HCT116 (cell line): ENCODE results near the gene NHSL2. TPM values are rescaled to one million over a fixed set of nuclear protein-coding genes. Genes with fewer than 3 reads are reported as not detected.

Experiments used
- ATAC-seq: fragments of 200-7000 bp; cut with Tn5 transposase; 2 replicates; pipeline ENCODE4 v1.9.1; 2020; ENCODE audit warnings: mild to moderate bottlenecking, moderate library complexity
- BruUV-seq: library from RNA; stranded (reverse); fragments of 400-500 nt; replicated peaks from 2 replicates; lab custom pipeline; 2021; lab: Mats Ljungman, UMichigan
- CTCF ChIA-PET: fragments of 300-600 bp; sonication (Branson Sonifier 250); formaldehyde crosslinking; loops from one replicate; lab custom pipeline; 2021; ENCODE audit warnings: antibody characterized with exemption; lab: Charles Lee
- POLR2A ChIA-PET: fragments of 300-600, 350-600 bp; sonication (Branson Sonifier 250); formaldehyde crosslinking; loops from one replicate; lab custom pipeline; 2021; ENCODE audit warnings: antibody characterized with exemption; lab: Charles Lee
- RAD21 ChIA-PET, 2 experiments: fragments of 300-600 bp; sonication (Branson Sonifier 250); formaldehyde crosslinking; loops; one replicate each; lab custom pipeline; 2023; ENCODE audit warnings: low total read pairs in 2 of 2; ENCODE audit not compliant: uncharacterized antibody in 2 of 2, unreplicated experiment in 2 of 2, low non-redundant PET in 1 of 2; lab: Charles Lee
- DNase-seq: peaks from one replicate; pipeline ENCODE4 v3.0.0-alpha.2; 2010; ENCODE audit warnings: low read depth, low spot score
- H2AFZ ChIP-seq: fragments of 200-600 bp; shearing (Covaris generic), sonication (generic); 2 replicates; pipeline ENCODE4 v1.6.1; 2017; ENCODE audit warnings: low read depth, mixed run types, mixed read lengths, antibody characterized with exemption, low read length; ENCODE audit not compliant: poor library complexity, severe bottlenecking
- H3K27ac ChIP-seq: 2 replicates; pipeline ENCODE4 v1.5.1; 2012; ENCODE audit warnings: low read depth, low read length
- H3K27me3 ChIP-seq: fragments of 200-600 bp; sonication (generic); 2 replicates; pipeline ENCODE4 v1.6.1; 2016; ENCODE audit warnings: mixed run types, low read length, mixed read lengths; ENCODE audit not compliant: insufficient read depth
- H3K36me3 ChIP-seq, 2 experiments: fragments of 200-500 bp in 1 of 2; fragments of 200-600 bp in 1 of 2; sonication (Bioruptor generic) in 1 of 2; sonication (generic) in 1 of 2; 2 replicates each; pipeline versions ENCODE4 v1.5.1 to v1.6.1; 2014 to 2016; ENCODE audit warnings: low read length in 2 of 2, inconsistent platforms in 1 of 2, mixed read lengths in 1 of 2, mixed run types in 1 of 2; ENCODE audit not compliant: insufficient read depth in 2 of 2, control insufficient read depth in 1 of 2
- H3K4me1 ChIP-seq, 2 experiments: fragments of 200-600 bp in 1 of 2; sonication (generic) in 1 of 2; 2 replicates each; pipeline versions ENCODE4 v1.5.1 to v1.6.1; 2012 to 2017; ENCODE audit warnings: low read length in 2 of 2, inconsistent platforms in 1 of 2, mild to moderate bottlenecking in 1 of 2, mixed read lengths in 1 of 2, mixed run types in 1 of 2, moderate library complexity in 1 of 2; ENCODE audit not compliant: insufficient read depth in 2 of 2, control insufficient read depth in 1 of 2
- H3K4me2 ChIP-seq: fragments of 200-600 bp; sonication (generic); 2 replicates; pipeline ENCODE4 v1.6.1; 2017; ENCODE audit warnings: mixed run types, low read length, mixed read lengths
- H3K4me3 ChIP-seq, 2 experiments: fragments of 200-600 bp in 1 of 2; sonication (generic) in 1 of 2; replicated peaks in 1 of 2; 2 replicates each; pipeline ENCODE4 v1.5.1; 2011 to 2016; ENCODE audit warnings: low read length in 2 of 2, control low read depth in 1 of 2, low read depth in 1 of 2, mild to moderate bottlenecking in 1 of 2, mixed read lengths in 1 of 2, mixed run types in 1 of 2
- H3K79me2 ChIP-seq: fragments of 200-600 bp; sonication (generic); 2 replicates; pipeline ENCODE4 v1.6.1; 2017; ENCODE audit warnings: mild to moderate bottlenecking, mixed run types, low read length, moderate library complexity, mixed read lengths; ENCODE audit not compliant: insufficient read depth
- H3K9ac ChIP-seq: fragments of 200-600 bp; sonication (generic); 2 replicates; pipeline ENCODE4 v1.6.1; 2016; ENCODE audit warnings: low read length, mixed read lengths
- H3K9me2 ChIP-seq: fragments of 200-600 bp; sonication (generic), shearing (Covaris generic); 2 replicates; pipeline ENCODE4 v1.6.1; 2017; ENCODE audit warnings: mixed run types, mild to moderate bottlenecking, moderate library complexity; ENCODE audit not compliant: insufficient read depth
- H3K9me3 ChIP-seq, 2 experiments: fragments of 200-500 bp in 1 of 2; fragments of 200-600 bp in 1 of 2; sonication (Bioruptor generic) in 1 of 2; sonication (generic) in 1 of 2; 2 replicates each; pipeline ENCODE4 v1.6.1; 2014 to 2017; ENCODE audit warnings: low read length in 2 of 2, mixed read lengths in 2 of 2, inconsistent platforms in 1 of 2, low read depth in 1 of 2, mild to moderate bottlenecking in 1 of 2, mixed run types in 1 of 2, moderate library complexity in 1 of 2; ENCODE audit not compliant: control insufficient read depth in 1 of 2, insufficient read depth in 1 of 2
- H4K20me1 ChIP-seq: fragments of 200-600 bp; sonication (generic), shearing (Covaris generic); 2 replicates; pipeline ENCODE4 v1.6.1; 2017; ENCODE audit warnings: mixed run types, mild to moderate bottlenecking, moderate library complexity; ENCODE audit not compliant: insufficient read depth
- ATF3 ChIP-seq: IDR thresholded peaks from 2 replicates; pipeline ENCODE4 v1.6.1; 2012
- CBX3 ChIP-seq: IDR thresholded peaks from 2 replicates; pipeline ENCODE4 v1.6.1; 2012; ENCODE audit warnings: low read depth
- CEBPB ChIP-seq: IDR thresholded peaks from 2 replicates; pipeline ENCODE4 v1.6.1; 2012; ENCODE audit warnings: low read depth
- CTCF ChIP-seq, 3 experiments: fragments of 200-600 bp in 1 of 3; sonication (generic) in 1 of 3; IDR thresholded peaks in 2 of 3; conservative IDR thresholded peaks in 1 of 3; 2 replicates each; pipeline ENCODE4 v1.5.1; 2012 to 2017; ENCODE audit warnings: low read depth in 2 of 3, low read length in 2 of 3, antibody characterized with exemption in 1 of 3, borderline replicate concordance in 1 of 3, control low read depth in 1 of 3, mild to moderate bottlenecking in 1 of 3, mixed read lengths in 1 of 3, mixed run types in 1 of 3, moderate library complexity in 1 of 3; ENCODE audit not compliant: insufficient read depth in 1 of 3
- EGR1 ChIP-seq: IDR thresholded peaks from 2 replicates; pipeline ENCODE4 v1.6.1; 2012; ENCODE audit warnings: low read depth
- EZH2phosphoT487 ChIP-seq: fragments of 200-600 bp; IDR thresholded peaks from 2 replicates; pipeline ENCODE4 v1.6.1; 2018; ENCODE audit warnings: antibody characterized with exemption, borderline replicate concordance
- FOSL1 ChIP-seq: IDR thresholded peaks from 2 replicates; pipeline ENCODE4 v1.6.1; 2012; ENCODE audit warnings: low read depth
- JUND ChIP-seq: IDR thresholded peaks from 2 replicates; pipeline ENCODE4 v1.6.1; 2012
- MAX ChIP-seq: IDR thresholded peaks from 2 replicates; pipeline ENCODE4 v1.6.1; 2012
- POLR2A ChIP-seq: IDR thresholded peaks from 2 replicates; pipeline ENCODE4 v1.7.0; 2011; ENCODE audit warnings: borderline replicate concordance; ENCODE audit not compliant: insufficient read depth, insufficient read length; ENCODE audit errors: extremely low read depth
- POLR2AphosphoS5 ChIP-seq: IDR thresholded peaks from 2 replicates; pipeline ENCODE4 v1.6.1; 2011; ENCODE audit warnings: mild to moderate bottlenecking, low read depth, low read length, moderate library complexity
- RAD21 ChIP-seq: IDR thresholded peaks from 2 replicates; pipeline ENCODE4 v1.6.1; 2012; ENCODE audit warnings: low read depth, mild to moderate bottlenecking
- REST ChIP-seq: IDR thresholded peaks from 2 replicates; pipeline ENCODE4 v1.6.1; 2012; ENCODE audit warnings: low read depth
- SIN3A ChIP-seq: IDR thresholded peaks from 2 replicates; pipeline ENCODE4 v1.6.1; 2012; ENCODE audit warnings: low read depth
- SRF ChIP-seq: IDR thresholded peaks from 2 replicates; pipeline ENCODE4 v1.6.1; 2012; ENCODE audit warnings: low read depth
- YY1 ChIP-seq: IDR thresholded peaks from 2 replicates; pipeline ENCODE4 v1.6.1; 2011; ENCODE audit warnings: low read length, low read depth, moderate library complexity, mild to moderate bottlenecking; ENCODE audit not compliant: insufficient replicate concordance; ENCODE audit errors: extremely low read depth
- ZBTB33 ChIP-seq: IDR thresholded peaks from 2 replicates; pipeline ENCODE4 v1.6.1; 2011; ENCODE audit warnings: mild to moderate bottlenecking, low read length, moderate library complexity; ENCODE audit not compliant: insufficient replicate concordance; ENCODE audit errors: extremely low read depth
- intact Hi-C: fragments of 100-400 bp; cut with micrococcal nuclease; formaldehyde crosslinking; loops from 2 replicates; pipeline ENCODE4 v1.10.0; 2022
- total RNA-seq: library from RNA; stranded (reverse); gene quantifications from one replicate; pipeline ENCODE4 v1.2.1, GENCODE V29; 2021; ENCODE audit not compliant: unreplicated experiment

NHSL2 gene
- total RNA-seq, 1 experiment from 2014 or later, result 0.22 TPM

GRCh38 chrX:72143609-72143907 lies 232.9 kb downstream of the NHSL2 start:
- Histone ChIP-seq H3K4me2 (no peak overlapping the region), H4K20me1 (no peaks in the 10 kb centered on the region), H3K27me3 (no peaks in the 10 kb centered on the region), H3K9me2 (no peaks in the 10 kb centered on the region), H3K9me3 (no peaks in the 10 kb centered on the region), H3K79me2 (no peaks in the 10 kb centered on the region), H3K4me1 (no peaks in the 10 kb centered on the region), H3K36me3 (no peaks in the 10 kb centered on the region), H3K4me3 (no peak overlapping the region), H3K27ac (no peak overlapping the region), H2AFZ (no peak overlapping the region), H3K9ac (no peak overlapping the region)
- TF ChIP-seq SIN3A, result no peak
- no peak for TF ChIP-seq FOSL1
- TF ChIP-seq JUND, result no peak
- TF ChIP-seq EGR1, result no peak
- TF ChIP-seq POLR2A, result no peak
- no peak for TF ChIP-seq CTCF (IDR thresholded peaks at IDR 0.05 in 2 of 3, conservative IDR thresholded peaks at IDR 0.05 in 1 of 3; ENCODE audit: borderline replicate concordance in 1 of 3, insufficient read depth in 1 of 3, low read depth in 2 of 3, low read length in 2 of 3)
- no peak for TF ChIP-seq MAX
- TF ChIP-seq RAD21, result no peak
- no peak for TF ChIP-seq REST
- no peak for TF ChIP-seq EZH2phosphoT487
- TF ChIP-seq POLR2AphosphoS5, result no peak
- TF ChIP-seq YY1, result no peak
- no peak for TF ChIP-seq SRF
- TF ChIP-seq ATF3, result no peak
- no peak for TF ChIP-seq CEBPB
- TF ChIP-seq ZBTB33, result no peak
- TF ChIP-seq CBX3, result no peak
- CTCF ChIA-PET, result no interaction called here
- BruUV-seq, result no TSS peak
- POLR2A ChIA-PET, result no interaction called here
- intact Hi-C loops, result no loop called here
- RAD21 ChIA-PET, result no interaction called here
- ATAC-seq, result no peak
- no peak for DNase-seq
